HCT116 (cell line): Measurements from ENCODE around the gene SGPP2. TPM values are rescaled to one million over a fixed set of nuclear protein-coding genes. Genes with fewer than 3 reads are reported as not detected.

Source experiments
- ATAC-seq: fragments of 200-7000 bp; cut with Tn5 transposase; 2 replicates; pipeline ENCODE4 v1.9.1; 2020; ENCODE audit warnings: mild to moderate bottlenecking, moderate library complexity
- BruUV-seq: library from RNA; stranded (reverse); fragments of 400-500 nt; replicated peaks from 2 replicates; lab custom pipeline; 2021; lab: Mats Ljungman, UMichigan
- CTCF ChIA-PET: fragments of 300-600 bp; sonication (Branson Sonifier 250); formaldehyde crosslinking; loops from one replicate; lab custom pipeline; 2021; ENCODE audit warnings: antibody characterized with exemption; lab: Charles Lee
- POLR2A ChIA-PET: fragments of 300-600, 350-600 bp; sonication (Branson Sonifier 250); formaldehyde crosslinking; loops from one replicate; lab custom pipeline; 2021; ENCODE audit warnings: antibody characterized with exemption; lab: Charles Lee
- RAD21 ChIA-PET, 2 experiments: fragments of 300-600 bp; sonication (Branson Sonifier 250); formaldehyde crosslinking; loops; one replicate each; lab custom pipeline; 2023; ENCODE audit warnings: low total read pairs in 2 of 2; ENCODE audit not compliant: uncharacterized antibody in 2 of 2, unreplicated experiment in 2 of 2, low non-redundant PET in 1 of 2; lab: Charles Lee
- DNase-seq: peaks from one replicate; pipeline ENCODE4 v3.0.0-alpha.2; 2010; ENCODE audit warnings: low read depth, low spot score
- H2AFZ ChIP-seq: fragments of 200-600 bp; shearing (Covaris generic), sonication (generic); 2 replicates; pipeline ENCODE4 v1.6.1; 2017; ENCODE audit warnings: low read depth, mixed run types, mixed read lengths, antibody characterized with exemption, low read length; ENCODE audit not compliant: poor library complexity, severe bottlenecking
- H3K27ac ChIP-seq: 2 replicates; pipeline ENCODE4 v1.5.1; 2012; ENCODE audit warnings: low read depth, low read length
- H3K27me3 ChIP-seq: fragments of 200-600 bp; sonication (generic); 2 replicates; pipeline ENCODE4 v1.6.1; 2016; ENCODE audit warnings: mixed run types, low read length, mixed read lengths; ENCODE audit not compliant: insufficient read depth
- H3K36me3 ChIP-seq, 2 experiments: fragments of 200-500 bp in 1 of 2; fragments of 200-600 bp in 1 of 2; sonication (Bioruptor generic) in 1 of 2; sonication (generic) in 1 of 2; 2 replicates each; pipeline versions ENCODE4 v1.5.1 to v1.6.1; 2014 to 2016; ENCODE audit warnings: low read length in 2 of 2, inconsistent platforms in 1 of 2, mixed read lengths in 1 of 2, mixed run types in 1 of 2; ENCODE audit not compliant: insufficient read depth in 2 of 2, control insufficient read depth in 1 of 2
- H3K4me1 ChIP-seq, 2 experiments: fragments of 200-600 bp in 1 of 2; sonication (generic) in 1 of 2; 2 replicates each; pipeline versions ENCODE4 v1.5.1 to v1.6.1; 2012 to 2017; ENCODE audit warnings: low read length in 2 of 2, inconsistent platforms in 1 of 2, mild to moderate bottlenecking in 1 of 2, mixed read lengths in 1 of 2, mixed run types in 1 of 2, moderate library complexity in 1 of 2; ENCODE audit not compliant: insufficient read depth in 2 of 2, control insufficient read depth in 1 of 2
- H3K4me2 ChIP-seq: fragments of 200-600 bp; sonication (generic); 2 replicates; pipeline ENCODE4 v1.6.1; 2017; ENCODE audit warnings: mixed run types, low read length, mixed read lengths
- H3K4me3 ChIP-seq, 2 experiments: fragments of 200-600 bp in 1 of 2; sonication (generic) in 1 of 2; replicated peaks in 1 of 2; 2 replicates each; pipeline ENCODE4 v1.5.1; 2011 to 2016; ENCODE audit warnings: low read length in 2 of 2, control low read depth in 1 of 2, low read depth in 1 of 2, mild to moderate bottlenecking in 1 of 2, mixed read lengths in 1 of 2, mixed run types in 1 of 2
- H3K79me2 ChIP-seq: fragments of 200-600 bp; sonication (generic); 2 replicates; pipeline ENCODE4 v1.6.1; 2017; ENCODE audit warnings: mild to moderate bottlenecking, mixed run types, low read length, moderate library complexity, mixed read lengths; ENCODE audit not compliant: insufficient read depth
- H3K9ac ChIP-seq: fragments of 200-600 bp; sonication (generic); 2 replicates; pipeline ENCODE4 v1.6.1; 2016; ENCODE audit warnings: low read length, mixed read lengths
- H3K9me2 ChIP-seq: fragments of 200-600 bp; sonication (generic), shearing (Covaris generic); 2 replicates; pipeline ENCODE4 v1.6.1; 2017; ENCODE audit warnings: mixed run types, mild to moderate bottlenecking, moderate library complexity; ENCODE audit not compliant: insufficient read depth
- H3K9me3 ChIP-seq, 2 experiments: fragments of 200-500 bp in 1 of 2; fragments of 200-600 bp in 1 of 2; sonication (Bioruptor generic) in 1 of 2; sonication (generic) in 1 of 2; 2 replicates each; pipeline ENCODE4 v1.6.1; 2014 to 2017; ENCODE audit warnings: low read length in 2 of 2, mixed read lengths in 2 of 2, inconsistent platforms in 1 of 2, low read depth in 1 of 2, mild to moderate bottlenecking in 1 of 2, mixed run types in 1 of 2, moderate library complexity in 1 of 2; ENCODE audit not compliant: control insufficient read depth in 1 of 2, insufficient read depth in 1 of 2
- H4K20me1 ChIP-seq: fragments of 200-600 bp; sonication (generic), shearing (Covaris generic); 2 replicates; pipeline ENCODE4 v1.6.1; 2017; ENCODE audit warnings: mixed run types, mild to moderate bottlenecking, moderate library complexity; ENCODE audit not compliant: insufficient read depth
- EGR1 ChIP-seq: IDR thresholded peaks from 2 replicates; pipeline ENCODE4 v1.6.1; 2012; ENCODE audit warnings: low read depth
- ELF1 ChIP-seq: IDR thresholded peaks from 2 replicates; pipeline ENCODE4 v1.6.1; 2012; ENCODE audit warnings: low read depth, borderline replicate concordance
- EZH2 ChIP-seq: fragments of 200-600 bp; sonication (generic); IDR thresholded peaks from 2 replicates; pipeline ENCODE4 v1.6.1; 2017; ENCODE audit warnings: antibody characterized with exemption, mixed run types
- SP1 ChIP-seq: IDR thresholded peaks from 2 replicates; pipeline ENCODE4 v1.6.1; 2012; ENCODE audit warnings: low read depth
- intact Hi-C: fragments of 100-400 bp; cut with micrococcal nuclease; formaldehyde crosslinking; loops from 2 replicates; pipeline ENCODE4 v1.10.0; 2022
- total RNA-seq: library from RNA; stranded (reverse); gene quantifications from one replicate; pipeline ENCODE4 v1.2.1, GENCODE V29; 2021; ENCODE audit not compliant: unreplicated experiment
- TF ChIP-seq, protein P1 (sequence below): IDR thresholded peaks from 2 replicates; pipeline ENCODE4 v1.6.1; 2012
- TF ChIP-seq, protein P2 (sequence below): IDR thresholded peaks from 2 replicates; pipeline ENCODE4 v1.6.1; 2011; ENCODE audit warnings: mild to moderate bottlenecking, low read length, moderate library complexity; ENCODE audit not compliant: insufficient replicate concordance; ENCODE audit errors: extremely low read depth
- TF ChIP-seq, protein P3 (sequence below), 3 experiments: fragments of 200-600 bp in 1 of 3; sonication (generic) in 1 of 3; IDR thresholded peaks in 2 of 3; conservative IDR thresholded peaks in 1 of 3; 2 replicates each; pipeline ENCODE4 v1.5.1; 2012 to 2017; ENCODE audit warnings: low read depth in 2 of 3, low read length in 2 of 3, antibody characterized with exemption in 1 of 3, borderline replicate concordance in 1 of 3, control low read depth in 1 of 3, mild to moderate bottlenecking in 1 of 3, mixed read lengths in 1 of 3, mixed run types in 1 of 3, moderate library complexity in 1 of 3; ENCODE audit not compliant: insufficient read depth in 1 of 3
- TF ChIP-seq, protein P4 (sequence below): IDR thresholded peaks from 2 replicates; pipeline ENCODE4 v1.6.1; 2012; ENCODE audit warnings: low read depth

SGPP2 gene
- total RNA-seq, 1 experiment from 2014 or later: 1.6 TPM

DNA sequence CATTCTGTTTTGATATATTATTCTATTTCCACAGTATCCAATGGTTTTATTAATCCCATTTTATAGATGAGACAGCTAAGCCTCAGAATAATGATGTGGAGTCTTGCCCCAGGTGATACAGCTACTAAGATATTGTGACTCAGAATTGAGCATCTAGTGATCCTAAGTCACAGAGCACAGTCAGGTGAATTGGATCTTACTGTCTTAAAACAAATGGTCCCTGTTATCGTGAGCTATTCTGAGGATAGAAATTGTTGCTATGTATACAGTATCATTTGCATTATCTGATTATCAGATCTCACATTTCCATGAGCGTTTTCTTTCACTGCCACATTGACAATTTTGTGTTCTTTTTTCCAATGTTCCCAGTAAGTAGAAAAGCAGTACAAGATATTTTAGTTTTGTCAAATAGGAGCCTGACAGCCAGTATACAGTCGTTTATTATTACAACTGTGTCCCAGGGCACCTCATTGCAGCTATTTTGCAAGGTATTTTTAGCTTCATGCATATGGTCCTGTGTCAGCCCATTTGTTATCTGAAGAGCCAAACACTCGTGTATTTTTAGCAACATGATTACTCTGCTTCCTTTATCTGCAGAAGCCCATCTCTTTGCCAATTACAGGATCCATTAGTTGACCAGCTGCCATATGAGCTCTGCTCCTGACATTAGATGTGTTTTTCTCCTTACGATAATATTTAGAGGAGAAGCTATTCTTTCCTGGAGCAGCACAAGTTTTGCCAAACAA, 25.1 kb upstream of the SGPP2 start:
- H3K4me3 ChIP-seq: no peak overlapping the region
- RAD21 ChIA-PET: no interaction called here
- POLR2A ChIA-PET: no interaction called here
- no peak overlapping the region for H3K4me2 ChIP-seq
- ATAC-seq (no peak), DNase-seq (no peak)
- CTCF ChIA-PET: no interaction called here
- BruUV-seq: no TSS peak
- H3K27me3 ChIP-seq: no peaks in the 10 kb centered on the region
- no peaks in the 10 kb centered on the region for H4K20me1 ChIP-seq
- intact Hi-C loops: no loop called here
- no peaks in the 10 kb centered on the region for H3K9me2 ChIP-seq
- no peak overlapping the region for H3K27ac ChIP-seq
- no peaks in the 10 kb centered on the region for H3K4me1 ChIP-seq
- no peak overlapping the region for H3K9ac ChIP-seq
- no peak overlapping the region for H2AFZ ChIP-seq
- no peaks in the 10 kb centered on the region for H3K79me2 ChIP-seq
- no peaks in the 10 kb centered on the region; a peak in 1 of 4 replicates for H3K9me3 ChIP-seq
- no peaks in the 10 kb centered on the region for H3K36me3 ChIP-seq
- TF ChIP-seq EZH2 (no peak), EGR1 (no peak), SP1 (no peak), ELF1 (no peak)
- TF ChIP-seq, protein P1, sequence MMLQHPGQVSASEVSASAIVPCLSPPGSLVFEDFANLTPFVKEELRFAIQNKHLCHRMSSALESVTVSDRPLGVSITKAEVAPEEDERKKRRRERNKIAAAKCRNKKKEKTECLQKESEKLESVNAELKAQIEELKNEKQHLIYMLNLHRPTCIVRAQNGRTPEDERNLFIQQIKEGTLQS: no peak
- TF ChIP-seq, protein P2, sequence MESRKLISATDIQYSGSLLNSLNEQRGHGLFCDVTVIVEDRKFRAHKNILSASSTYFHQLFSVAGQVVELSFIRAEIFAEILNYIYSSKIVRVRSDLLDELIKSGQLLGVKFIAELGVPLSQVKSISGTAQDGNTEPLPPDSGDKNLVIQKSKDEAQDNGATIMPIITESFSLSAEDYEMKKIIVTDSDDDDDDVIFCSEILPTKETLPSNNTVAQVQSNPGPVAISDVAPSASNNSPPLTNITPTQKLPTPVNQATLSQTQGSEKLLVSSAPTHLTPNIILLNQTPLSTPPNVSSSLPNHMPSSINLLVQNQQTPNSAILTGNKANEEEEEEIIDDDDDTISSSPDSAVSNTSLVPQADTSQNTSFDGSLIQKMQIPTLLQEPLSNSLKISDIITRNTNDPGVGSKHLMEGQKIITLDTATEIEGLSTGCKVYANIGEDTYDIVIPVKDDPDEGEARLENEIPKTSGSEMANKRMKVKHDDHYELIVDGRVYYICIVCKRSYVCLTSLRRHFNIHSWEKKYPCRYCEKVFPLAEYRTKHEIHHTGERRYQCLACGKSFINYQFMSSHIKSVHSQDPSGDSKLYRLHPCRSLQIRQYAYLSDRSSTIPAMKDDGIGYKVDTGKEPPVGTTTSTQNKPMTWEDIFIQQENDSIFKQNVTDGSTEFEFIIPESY: no peak
- TF ChIP-seq, protein P3, sequence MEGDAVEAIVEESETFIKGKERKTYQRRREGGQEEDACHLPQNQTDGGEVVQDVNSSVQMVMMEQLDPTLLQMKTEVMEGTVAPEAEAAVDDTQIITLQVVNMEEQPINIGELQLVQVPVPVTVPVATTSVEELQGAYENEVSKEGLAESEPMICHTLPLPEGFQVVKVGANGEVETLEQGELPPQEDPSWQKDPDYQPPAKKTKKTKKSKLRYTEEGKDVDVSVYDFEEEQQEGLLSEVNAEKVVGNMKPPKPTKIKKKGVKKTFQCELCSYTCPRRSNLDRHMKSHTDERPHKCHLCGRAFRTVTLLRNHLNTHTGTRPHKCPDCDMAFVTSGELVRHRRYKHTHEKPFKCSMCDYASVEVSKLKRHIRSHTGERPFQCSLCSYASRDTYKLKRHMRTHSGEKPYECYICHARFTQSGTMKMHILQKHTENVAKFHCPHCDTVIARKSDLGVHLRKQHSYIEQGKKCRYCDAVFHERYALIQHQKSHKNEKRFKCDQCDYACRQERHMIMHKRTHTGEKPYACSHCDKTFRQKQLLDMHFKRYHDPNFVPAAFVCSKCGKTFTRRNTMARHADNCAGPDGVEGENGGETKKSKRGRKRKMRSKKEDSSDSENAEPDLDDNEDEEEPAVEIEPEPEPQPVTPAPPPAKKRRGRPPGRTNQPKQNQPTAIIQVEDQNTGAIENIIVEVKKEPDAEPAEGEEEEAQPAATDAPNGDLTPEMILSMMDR (IDR thresholded peaks at IDR 0.05 in 2 of 3, conservative IDR thresholded peaks at IDR 0.05 in 1 of 3; ENCODE audit: borderline replicate concordance in 1 of 3, insufficient read depth in 1 of 3, low read depth in 2 of 3, low read length in 2 of 3): no peak
- TF ChIP-seq, protein P4, sequence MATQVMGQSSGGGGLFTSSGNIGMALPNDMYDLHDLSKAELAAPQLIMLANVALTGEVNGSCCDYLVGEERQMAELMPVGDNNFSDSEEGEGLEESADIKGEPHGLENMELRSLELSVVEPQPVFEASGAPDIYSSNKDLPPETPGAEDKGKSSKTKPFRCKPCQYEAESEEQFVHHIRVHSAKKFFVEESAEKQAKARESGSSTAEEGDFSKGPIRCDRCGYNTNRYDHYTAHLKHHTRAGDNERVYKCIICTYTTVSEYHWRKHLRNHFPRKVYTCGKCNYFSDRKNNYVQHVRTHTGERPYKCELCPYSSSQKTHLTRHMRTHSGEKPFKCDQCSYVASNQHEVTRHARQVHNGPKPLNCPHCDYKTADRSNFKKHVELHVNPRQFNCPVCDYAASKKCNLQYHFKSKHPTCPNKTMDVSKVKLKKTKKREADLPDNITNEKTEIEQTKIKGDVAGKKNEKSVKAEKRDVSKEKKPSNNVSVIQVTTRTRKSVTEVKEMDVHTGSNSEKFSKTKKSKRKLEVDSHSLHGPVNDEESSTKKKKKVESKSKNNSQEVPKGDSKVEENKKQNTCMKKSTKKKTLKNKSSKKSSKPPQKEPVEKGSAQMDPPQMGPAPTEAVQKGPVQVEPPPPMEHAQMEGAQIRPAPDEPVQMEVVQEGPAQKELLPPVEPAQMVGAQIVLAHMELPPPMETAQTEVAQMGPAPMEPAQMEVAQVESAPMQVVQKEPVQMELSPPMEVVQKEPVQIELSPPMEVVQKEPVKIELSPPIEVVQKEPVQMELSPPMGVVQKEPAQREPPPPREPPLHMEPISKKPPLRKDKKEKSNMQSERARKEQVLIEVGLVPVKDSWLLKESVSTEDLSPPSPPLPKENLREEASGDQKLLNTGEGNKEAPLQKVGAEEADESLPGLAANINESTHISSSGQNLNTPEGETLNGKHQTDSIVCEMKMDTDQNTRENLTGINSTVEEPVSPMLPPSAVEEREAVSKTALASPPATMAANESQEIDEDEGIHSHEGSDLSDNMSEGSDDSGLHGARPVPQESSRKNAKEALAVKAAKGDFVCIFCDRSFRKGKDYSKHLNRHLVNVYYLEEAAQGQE: no peak
